SKM-1 (cell line): ENCODE data around the gene RALGPS1.

ENCODE experiments used
- DNase-seq: peaks from one replicate; lab custom pipeline; 2025; ENCODE audit not compliant: unreplicated experiment; lab: John Stamatoyannopoulos, UW

The RALGPS1 gene

DNA sequence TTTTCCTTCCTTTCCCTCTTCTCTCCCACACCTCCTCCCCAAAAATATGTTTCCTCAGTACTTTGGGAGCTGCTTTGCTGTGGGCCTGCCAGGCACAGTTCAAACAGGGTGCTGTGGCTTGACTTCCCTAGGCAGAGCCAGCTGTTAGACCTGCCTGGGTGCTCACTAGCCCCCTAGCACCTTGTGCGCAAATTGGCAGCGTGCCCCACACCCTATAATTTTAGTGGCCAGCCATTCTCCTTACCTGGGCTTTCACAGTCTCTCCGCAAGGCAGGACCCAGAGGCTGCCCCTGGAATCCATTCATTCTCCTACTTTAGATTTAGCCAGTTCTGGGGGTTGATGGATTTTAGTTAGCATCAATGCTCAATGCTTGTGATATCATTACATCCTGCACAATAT lies 135.6 kb downstream of the RALGPS1 start:
- DNase-seq: no peak

- no peak for DNase-seq
Observed at GRCh38 chr9:127050591-127051001, 136.0 kb downstream of the RALGPS1 start.

DNA sequence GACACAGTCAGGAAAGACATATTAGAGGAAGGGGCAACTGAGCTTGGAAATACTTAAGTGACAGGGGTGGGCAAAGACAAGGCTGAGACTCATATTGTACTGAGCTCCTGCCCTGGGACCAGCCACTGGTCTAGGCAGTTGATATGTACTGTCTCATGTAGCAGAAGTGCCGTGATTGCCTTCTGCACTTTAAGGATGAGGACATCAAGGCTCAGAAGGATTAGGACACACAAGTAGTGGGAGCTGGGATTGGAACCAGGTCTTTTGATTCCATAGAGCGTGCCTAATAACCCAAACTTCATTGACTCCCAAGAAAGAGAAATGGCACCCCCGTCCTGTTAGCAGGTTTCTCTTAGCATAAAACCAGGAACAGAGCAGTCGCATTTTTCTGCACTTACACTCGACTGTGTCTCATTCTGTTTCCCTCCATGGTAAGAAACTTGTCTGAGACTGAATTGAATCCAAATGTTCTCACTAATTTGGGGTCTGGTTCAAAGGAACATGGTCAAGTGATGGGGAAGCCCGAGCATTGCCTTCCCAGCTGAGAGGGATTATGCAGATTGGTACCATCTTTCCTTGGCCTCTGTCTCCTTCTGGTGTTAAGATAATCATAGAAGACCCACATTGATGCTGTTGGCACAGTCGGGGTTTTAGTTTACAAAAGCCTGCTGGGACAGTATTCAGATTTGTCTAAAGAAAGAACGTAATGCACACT lies 137.5 kb downstream of the RALGPS1 start:
- no peak for DNase-seq

DNA sequence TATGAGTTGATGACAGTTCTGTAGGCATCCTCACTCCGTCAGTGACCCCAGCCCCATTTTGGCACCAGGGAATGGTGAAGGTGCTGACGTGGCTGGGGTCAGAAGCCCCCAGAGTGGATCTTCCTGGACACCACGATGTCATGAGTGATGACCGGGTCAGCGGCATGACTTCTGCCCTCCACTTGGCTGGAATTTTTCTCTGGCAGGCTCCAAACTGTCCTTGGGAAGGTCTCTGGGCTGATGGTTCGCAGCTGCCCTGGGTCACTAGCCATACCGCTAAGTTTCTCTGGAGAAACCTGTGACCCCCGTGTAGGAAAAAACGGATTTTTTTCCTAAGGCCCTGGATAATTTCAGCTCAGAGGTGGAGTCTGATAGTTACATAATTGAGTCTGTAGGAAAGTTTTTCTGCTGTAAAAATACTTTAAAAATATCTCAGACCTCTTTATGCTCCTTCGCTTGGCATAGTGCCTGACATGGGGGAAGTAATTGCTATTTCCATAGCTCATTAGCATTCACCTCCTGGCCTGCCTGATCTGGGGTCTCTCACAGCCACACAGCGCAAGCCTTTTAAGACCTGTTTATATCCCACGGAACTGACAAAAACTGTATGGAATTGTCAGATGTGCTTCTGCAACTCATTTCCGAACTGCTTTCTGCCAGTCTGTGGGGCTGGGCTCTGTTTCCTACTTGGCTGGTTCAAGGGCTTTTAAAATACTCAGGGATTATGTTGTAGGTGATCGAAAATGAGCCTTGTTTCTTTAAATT lies 138.7 kb downstream of the RALGPS1 start:
- DNase-seq: no peak

DNA sequence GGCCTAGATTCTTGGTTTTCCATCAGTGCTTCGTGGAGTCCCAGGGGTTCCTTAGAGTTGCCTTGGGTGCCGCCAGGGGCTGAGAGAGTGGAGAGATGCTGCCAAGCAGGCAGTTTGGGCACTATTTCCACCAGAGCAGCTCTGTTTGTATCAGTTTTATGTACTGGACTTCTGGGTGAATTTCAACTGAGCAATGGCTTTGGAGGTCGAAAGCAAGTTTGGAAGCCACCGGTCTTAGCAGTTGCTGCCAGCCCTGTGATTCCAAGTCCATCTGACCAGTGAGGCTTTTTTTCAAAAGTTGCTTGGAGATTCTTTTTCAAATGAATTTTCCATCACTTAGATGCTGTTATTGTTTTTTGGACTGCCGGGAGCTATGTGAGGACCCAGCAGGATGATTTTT lies 139.4 kb downstream of the RALGPS1 start:
- DNase-seq: no peak

DNA sequence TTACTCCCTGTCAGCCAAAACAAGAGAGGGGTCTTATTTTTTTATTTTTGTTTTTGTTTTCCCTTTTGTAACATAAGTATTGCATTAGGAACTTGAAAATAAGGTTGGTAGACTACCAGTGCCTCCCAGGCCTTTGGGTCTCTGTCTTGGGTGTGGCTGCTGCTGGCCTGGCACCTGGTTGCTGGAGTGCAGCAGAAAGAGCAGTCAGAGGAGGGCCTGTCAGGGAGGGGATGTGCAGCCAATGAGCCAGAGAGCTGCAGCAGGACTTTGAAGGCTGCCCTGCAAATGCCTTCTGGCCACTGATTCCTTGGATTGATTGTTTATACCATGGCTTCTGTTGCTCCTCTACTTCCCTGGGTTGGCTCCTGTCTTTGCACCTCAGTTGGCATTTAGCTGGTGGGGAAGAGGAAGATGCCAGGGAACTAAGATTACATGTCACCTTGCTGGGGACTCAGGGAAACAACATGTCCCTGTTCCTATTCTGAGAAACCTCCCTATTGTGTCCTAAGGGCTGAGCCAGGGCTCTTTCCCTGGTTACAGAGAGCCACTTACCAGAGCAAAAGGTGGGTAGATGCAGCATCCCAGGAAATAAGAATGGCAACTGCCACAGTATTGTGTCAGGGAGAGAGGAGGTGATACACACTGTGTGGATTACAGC lies 141.3 kb downstream of the RALGPS1 start:
- DNase-seq: no peak

GRCh38 chr9:127056446-127056845 lies 141.9 kb downstream of the RALGPS1 start:
- no peak for DNase-seq

DNA sequence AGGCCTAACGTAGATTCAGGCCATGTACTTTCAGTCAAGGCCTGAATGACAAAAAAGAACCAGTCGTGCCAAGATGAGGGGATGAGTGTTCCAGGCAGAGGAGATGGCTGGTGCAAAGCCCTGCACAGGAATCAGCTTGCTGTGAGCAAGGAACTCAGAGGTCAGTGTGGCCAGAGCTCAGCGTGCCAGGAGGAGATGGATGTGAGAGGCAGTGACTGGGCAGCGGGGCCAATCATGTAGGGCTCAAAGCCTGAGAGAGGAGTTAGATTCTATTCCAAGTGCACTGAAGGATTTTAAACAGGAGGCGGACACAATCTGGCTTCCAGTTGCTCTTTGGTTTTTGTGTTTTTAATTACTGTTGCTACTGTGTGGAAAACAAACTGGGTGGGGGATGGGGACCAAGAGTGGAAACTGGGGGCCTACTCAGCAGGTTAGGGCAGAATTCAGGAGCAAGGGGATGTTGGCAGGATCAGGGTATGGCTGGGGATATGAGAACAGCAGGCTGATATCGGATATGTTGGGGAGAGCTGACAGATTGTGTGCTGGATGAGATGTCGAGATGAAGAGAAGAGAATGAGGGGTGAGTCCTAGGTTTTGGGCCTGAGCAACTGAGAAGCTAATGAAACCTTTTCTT lies 143.5 kb downstream of the RALGPS1 start:
- DNase-seq: no peak

GRCh38 chr9:127058645-127059021 lies 144.1 kb downstream of the RALGPS1 start:
- no peak for DNase-seq

- DNase-seq: no peak
Observed at GRCh38 chr9:127059030-127059429, 144.4 kb downstream of the RALGPS1 start.

GRCh38 chr9:127059765-127060361 lies 145.3 kb downstream of the RALGPS1 start:
- DNase-seq: no peak

GRCh38 chr9:127061411-127061810 lies 146.8 kb downstream of the RALGPS1 start:
- DNase-seq: no peak

- no peak for DNase-seq
Observed at GRCh38 chr9:127064335-127064734, 149.8 kb downstream of the RALGPS1 start.

GRCh38 chr9:127065592-127065991 lies 151.0 kb downstream of the RALGPS1 start:
- DNase-seq: no peak

GRCh38 chr9:127066060-127066850 lies 151.7 kb downstream of the RALGPS1 start:
- DNase-seq: no peak

DNA sequence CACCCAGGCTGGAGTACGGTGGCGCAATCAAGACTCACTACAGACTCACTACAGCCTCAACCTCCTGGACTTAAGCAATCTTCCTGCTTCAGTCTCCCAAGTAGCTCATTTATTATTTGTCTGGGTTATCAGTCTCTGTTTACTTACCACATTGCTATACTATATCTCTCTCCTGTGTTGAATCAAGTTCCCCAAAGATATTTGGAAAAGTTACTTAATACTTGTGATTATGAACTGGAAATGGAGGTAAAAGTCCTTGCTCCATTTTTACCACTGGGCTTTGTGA lies 152.2 kb downstream of the RALGPS1 start:
- peak; percentile 24 for DNase-seq

DNA sequence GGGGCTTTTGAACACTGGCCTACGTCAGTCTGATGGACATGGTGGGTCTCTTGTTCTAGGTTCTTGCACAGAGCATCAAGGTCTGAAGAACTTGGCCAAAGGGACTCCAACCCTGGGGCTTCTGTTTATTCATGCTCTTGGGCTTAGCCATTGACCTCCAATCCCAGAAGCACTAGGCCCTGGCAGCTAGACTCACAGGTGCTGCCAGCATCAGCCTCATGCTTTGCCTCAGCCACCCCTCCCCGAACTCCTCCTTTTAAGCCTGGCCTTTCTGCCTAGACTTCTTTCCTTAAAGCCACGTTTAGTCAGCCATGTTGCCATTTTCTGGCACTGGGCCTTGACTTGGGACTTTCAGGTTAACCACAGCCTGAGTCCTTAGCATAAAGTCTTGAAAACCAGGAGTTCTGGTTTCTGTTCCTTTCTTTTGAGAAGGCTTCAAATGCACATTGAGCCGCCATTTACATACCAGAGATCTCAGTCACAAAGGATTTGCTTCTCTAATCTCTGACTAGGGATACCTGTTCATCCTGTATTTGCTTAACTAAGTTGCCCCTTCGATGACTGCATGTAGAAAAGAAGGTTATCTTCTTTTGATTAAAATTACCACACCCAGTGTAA lies 153.1 kb downstream of the RALGPS1 start:
- DNase-seq: no peak

DNA sequence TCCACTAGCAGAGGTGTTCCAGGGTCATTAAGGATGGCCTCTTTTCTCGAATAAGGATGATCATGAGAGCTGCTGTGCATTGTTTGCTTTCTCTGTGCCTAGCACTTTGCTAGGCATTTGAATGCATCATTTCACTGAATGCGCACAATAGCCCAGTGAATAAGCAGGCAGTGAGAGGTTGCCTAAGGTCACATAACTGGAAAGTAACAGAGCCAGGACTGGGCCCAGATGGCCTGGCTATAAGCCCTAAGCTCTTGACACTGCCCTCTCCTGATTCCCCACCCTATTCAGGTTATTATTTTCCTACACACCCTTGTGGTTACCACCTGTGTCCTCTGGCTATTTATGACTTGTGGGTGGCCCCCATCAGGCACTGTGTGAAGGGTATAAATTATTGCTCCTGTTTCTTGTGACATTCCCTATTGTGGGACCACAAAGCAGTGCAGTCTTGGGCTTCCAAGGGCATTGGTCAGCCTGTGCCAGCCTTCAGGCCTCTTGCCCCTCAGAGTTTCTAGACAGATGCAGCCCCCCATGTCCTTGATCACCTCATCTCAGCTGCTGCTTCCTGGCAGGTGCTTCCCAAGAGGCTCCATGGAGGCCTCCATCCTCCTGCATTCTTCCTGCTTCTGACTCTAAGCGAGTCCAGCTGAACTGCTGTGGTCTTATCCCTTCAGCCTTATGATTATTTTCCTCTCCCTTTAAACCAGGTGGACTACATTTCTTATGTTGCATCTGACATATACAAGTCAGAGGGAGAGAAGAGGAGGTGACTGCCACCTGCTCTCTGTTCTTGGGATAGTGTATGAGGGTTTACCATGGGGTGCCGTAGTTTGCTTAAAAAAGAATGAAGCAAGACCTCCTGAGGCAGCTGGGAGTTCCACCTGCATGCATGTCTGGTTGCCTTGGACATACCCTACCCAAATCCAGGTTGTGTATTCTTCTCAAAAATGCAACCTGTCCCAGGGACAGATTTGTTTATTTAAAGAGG lies 160.3 kb downstream of the RALGPS1 start:
- DNase-seq: no peak
